Uterus (tissue), 4 donors: ENCODE data around the gene CRACR2A. TPM values are rescaled to one million over a fixed set of nuclear protein-coding genes. Genes with fewer than 3 reads are reported as not detected.

Source experiments
- DNase-seq, 2 donors: peaks; one replicate each; pipeline ENCODE4 v3.0.0-alpha.2; 2019 to 2020
- H3K27ac ChIP-seq, 2 donors: fragments of 200-600 bp; sonication (generic); 1 replicate in 1 of 2; 2 replicates in 1 of 2; pipeline ENCODE4 v1.5.1; 2016 to 2018
- H3K27me3 ChIP-seq, 2 donors: fragments of 200-600 bp; sonication (generic); one replicate each; pipeline ENCODE4 v1.5.1; 2018 to 2019; ENCODE audit warnings: control low read depth in 1 of 2
- H3K36me3 ChIP-seq, 2 donors: fragments of 200-600 bp; sonication (generic); one replicate each; pipeline ENCODE4 v1.5.1; 2019; ENCODE audit warnings: control low read depth in 1 of 2
- H3K4me1 ChIP-seq, 2 donors: fragments of 200-600 bp; sonication (generic); one replicate each; pipeline ENCODE4 v1.5.1; 2018 to 2019; ENCODE audit warnings: control low read depth in 1 of 2
- H3K4me3 ChIP-seq, 2 donors: fragments of 200-600 bp; sonication (generic); 1 replicate in 1 of 2; 2 replicates in 1 of 2; pipeline ENCODE4 v1.5.1; 2018 to 2019; ENCODE audit warnings: mild to moderate bottlenecking in 1 of 2
- H3K9me3 ChIP-seq, 2 donors: fragments of 200-600 bp; sonication (generic); one replicate each; pipeline ENCODE4 v1.5.1; 2019; ENCODE audit warnings: control low read depth in 1 of 2
- CTCF ChIP-seq, 4 experiments: fragments of 200-600 bp in 2 of 4; fragments of 450-650 bp in 2 of 4; sonication (generic) in 2 of 4; IDR thresholded peaks; one replicate each; pipeline ENCODE4 v1.5.1; 2016 to 2019; ENCODE audit warnings: antibody characterized with exemption in 4 of 4, mild to moderate bottlenecking in 2 of 4, moderate library complexity in 1 of 4
- POLR2A ChIP-seq, 2 donors: fragments of 450-650 bp; IDR thresholded peaks; one replicate each; pipeline ENCODE4 v1.6.1; 2016; ENCODE audit warnings: antibody characterized with exemption in 2 of 2, mild to moderate bottlenecking in 1 of 2, moderate library complexity in 1 of 2
- intact Hi-C: fragments of 100-400 bp; cut with DNase I; formaldehyde crosslinking; loops from one replicate; pipeline ENCODE4 v1.15.1; 2023; ENCODE audit warnings: low total_unique reads
- total RNA-seq, 4 donors: library from RNA; depleted of rRNA in 3 of 4; stranded (reverse); fragments of >200 nt in 3 of 4; gene quantifications; one replicate each; pipeline versions ENCODE4 v1.1.0 to v1.2.4, GENCODE V29; 2014 to 2023
- donor health status: DM: yes; HTN: yes; CAD: no.

Gene CRACR2A
- total RNA-seq, 4 donors from 2014 or later, result 0.88 to 33.6 (median 3.2) TPM

DNA sequence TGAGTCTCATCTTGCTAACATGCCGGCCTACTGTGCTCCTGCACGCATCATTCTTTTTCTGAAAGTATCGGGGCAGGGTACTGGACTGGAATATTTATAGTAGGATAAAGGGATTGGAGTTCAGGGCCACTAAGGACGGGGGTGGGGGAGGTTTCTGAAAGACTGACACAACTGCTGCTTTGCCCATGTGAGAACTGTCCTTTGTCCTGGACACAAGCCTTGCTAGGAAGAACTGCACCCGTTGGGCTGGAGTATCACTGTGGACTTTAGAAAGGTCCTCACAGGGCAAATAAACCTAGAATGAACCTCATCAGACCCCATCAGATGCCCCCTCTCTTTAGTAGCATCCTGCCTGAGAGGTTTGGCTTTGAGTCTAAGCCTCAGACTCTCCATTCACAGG, 174.4 kb downstream of the CRACR2A start:
- no peak for DNase-seq
- H3K27ac ChIP-seq, result no peak overlapping the region
- TF ChIP-seq CTCF (IDR thresholded peaks at IDR 0.05) (no peak), POLR2A (IDR thresholded peaks at IDR 0.05) (no peak)
- no peaks in the 10 kb centered on the region for H3K9me3 ChIP-seq
- H3K4me3 ChIP-seq, result no peak overlapping the region
- H3K4me1 ChIP-seq, result no peaks in the 10 kb centered on the region
- no peaks in the 10 kb centered on the region for H3K36me3 ChIP-seq
- no peaks in the 10 kb centered on the region for H3K27me3 ChIP-seq
- intact Hi-C loops, result no loop called here

GRCh38 chr12:3576891-3577290, 176.0 kb downstream of the CRACR2A start:
- Histone ChIP-seq H3K4me3 (no peak overlapping the region), H3K27me3 (no peaks in the 10 kb centered on the region), H3K9me3 (no peaks in the 10 kb centered on the region), H3K36me3 (no peaks in the 10 kb centered on the region), H3K4me1 (no peaks in the 10 kb centered on the region), H3K27ac (no peak overlapping the region)
- TF ChIP-seq POLR2A (IDR thresholded peaks at IDR 0.05) (no peak), CTCF (IDR thresholded peaks at IDR 0.05) (no peak)
- no peak for DNase-seq
- intact Hi-C loops, result no loop called here

DNA sequence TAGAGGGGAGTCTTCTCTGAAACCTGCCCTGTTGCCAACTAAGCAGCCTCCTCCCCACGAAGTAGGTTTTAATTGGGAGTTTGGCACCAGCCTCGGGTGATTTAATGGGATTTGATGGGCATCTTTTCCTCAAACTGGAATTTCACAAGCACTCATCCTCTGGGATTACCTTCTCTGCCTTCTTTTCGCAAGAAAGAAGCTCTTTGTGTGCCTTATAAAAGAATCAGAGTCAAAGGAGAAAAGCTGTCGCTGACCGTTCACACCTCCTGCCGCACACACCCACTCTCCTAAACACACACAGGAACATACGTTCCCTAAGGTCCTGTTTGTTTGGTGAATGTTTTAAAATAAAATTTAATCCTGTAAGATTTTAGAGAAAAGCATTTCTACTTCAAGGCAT, 177.9 kb downstream of the CRACR2A start:
- Histone ChIP-seq H3K36me3 (no peaks in the 10 kb centered on the region), H3K4me1 (no peaks in the 10 kb centered on the region), H3K27me3 (no peaks in the 10 kb centered on the region), H3K4me3 (no peak overlapping the region), H3K9me3 (no peaks in the 10 kb centered on the region), H3K27ac (no peak overlapping the region)
- intact Hi-C loops, result no loop called here
- TF ChIP-seq POLR2A (IDR thresholded peaks at IDR 0.05) (no peak), CTCF (IDR thresholded peaks at IDR 0.05) (no peak)
- no peak for DNase-seq

DNA sequence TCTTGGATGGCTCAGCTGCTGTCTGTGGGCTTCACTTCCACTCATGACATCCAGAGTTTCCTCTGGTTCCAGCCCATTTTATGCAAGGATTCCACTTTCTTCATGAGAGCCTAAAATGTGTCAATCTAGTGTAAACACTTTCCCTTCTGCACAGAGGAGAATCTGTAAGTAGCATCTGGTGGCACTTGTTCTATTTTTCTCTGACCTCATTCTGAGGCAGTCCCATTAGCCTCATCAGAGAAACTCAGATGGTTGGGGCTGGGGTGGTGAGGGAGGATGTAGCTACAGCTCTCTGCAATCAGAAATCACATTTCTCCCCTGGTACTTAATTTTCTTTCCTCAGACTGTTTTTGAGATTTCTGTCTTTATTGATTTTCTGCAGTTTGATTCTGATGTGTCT, 180.3 kb downstream of the CRACR2A start:
- Histone ChIP-seq H3K36me3 (no peaks in the 10 kb centered on the region), H3K9me3 (no peaks in the 10 kb centered on the region), H3K4me3 (no peak overlapping the region), H3K27ac (no peak overlapping the region), H3K27me3 (no peaks in the 10 kb centered on the region), H3K4me1 (no peaks in the 10 kb centered on the region)
- TF ChIP-seq POLR2A (IDR thresholded peaks at IDR 0.05) (no peak), CTCF (IDR thresholded peaks at IDR 0.05) (no peak)
- intact Hi-C loops, result no loop called here
- no peak for DNase-seq

DNA sequence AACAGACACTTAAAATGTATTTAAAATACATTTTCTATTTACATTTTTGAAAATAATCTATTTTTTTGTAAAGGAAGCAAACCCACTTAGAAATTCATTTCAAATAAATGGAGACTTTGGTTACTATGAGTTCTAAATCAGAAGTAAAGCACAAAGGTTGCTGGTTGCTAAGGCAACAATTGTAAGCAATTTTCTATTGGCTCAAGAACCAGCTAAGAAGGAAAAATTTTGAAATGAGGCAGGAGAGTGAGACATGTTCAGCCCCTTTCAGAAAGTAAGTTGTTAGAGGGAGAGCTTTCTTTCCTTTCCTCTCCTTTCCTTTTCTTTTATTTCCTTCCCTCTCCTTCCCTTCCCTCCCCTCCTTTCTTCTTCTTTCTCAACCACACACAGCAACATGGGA, 181.2 kb downstream of the CRACR2A start:
- H3K9me3 ChIP-seq, result no peaks in the 10 kb centered on the region
- H3K27ac ChIP-seq, result no peak overlapping the region
- TF ChIP-seq POLR2A (IDR thresholded peaks at IDR 0.05), result no peak
- TF ChIP-seq CTCF (IDR thresholded peaks at IDR 0.05), result no peak
- H3K4me3 ChIP-seq, result no peak overlapping the region
- intact Hi-C loops, result no loop called here
- H3K36me3 ChIP-seq, result no peaks in the 10 kb centered on the region
- no peaks in the 10 kb centered on the region for H3K4me1 ChIP-seq
- no peaks in the 10 kb centered on the region for H3K27me3 ChIP-seq
- DNase-seq, result no peak
